Measurements from ENCODE around the gene F11R.

GRCh38 chr1:160996178-160996577, 24.8 kb downstream of the F11R start:
- no peak for TF ChIP-seq POLR2A (IDR thresholded peaks at IDR 0.05)
- TF ChIP-seq, protein P1, sequence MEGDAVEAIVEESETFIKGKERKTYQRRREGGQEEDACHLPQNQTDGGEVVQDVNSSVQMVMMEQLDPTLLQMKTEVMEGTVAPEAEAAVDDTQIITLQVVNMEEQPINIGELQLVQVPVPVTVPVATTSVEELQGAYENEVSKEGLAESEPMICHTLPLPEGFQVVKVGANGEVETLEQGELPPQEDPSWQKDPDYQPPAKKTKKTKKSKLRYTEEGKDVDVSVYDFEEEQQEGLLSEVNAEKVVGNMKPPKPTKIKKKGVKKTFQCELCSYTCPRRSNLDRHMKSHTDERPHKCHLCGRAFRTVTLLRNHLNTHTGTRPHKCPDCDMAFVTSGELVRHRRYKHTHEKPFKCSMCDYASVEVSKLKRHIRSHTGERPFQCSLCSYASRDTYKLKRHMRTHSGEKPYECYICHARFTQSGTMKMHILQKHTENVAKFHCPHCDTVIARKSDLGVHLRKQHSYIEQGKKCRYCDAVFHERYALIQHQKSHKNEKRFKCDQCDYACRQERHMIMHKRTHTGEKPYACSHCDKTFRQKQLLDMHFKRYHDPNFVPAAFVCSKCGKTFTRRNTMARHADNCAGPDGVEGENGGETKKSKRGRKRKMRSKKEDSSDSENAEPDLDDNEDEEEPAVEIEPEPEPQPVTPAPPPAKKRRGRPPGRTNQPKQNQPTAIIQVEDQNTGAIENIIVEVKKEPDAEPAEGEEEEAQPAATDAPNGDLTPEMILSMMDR (IDR thresholded peaks at IDR 0.05) = no peak

All from testis (tissue), 2 donors.